T-cell (primary cell): ENCODE measurements around the gene KIF3A. TPM values are rescaled to one million over a fixed set of nuclear protein-coding genes. Genes with fewer than 3 reads are reported as not detected.
A peak's percentile ranks its signal among the peaks of the same experiment; 100 is the strongest.

Source experiments
- ATAC-seq, 4 experiments: fragments of 200-7000 bp in 3 of 4; fragments of 150-1000 bp in 1 of 4; cut with Tn5 transposase; replicated peaks in 1 of 4; 1 replicate in 3 of 4; 2 replicates in 1 of 4; pipeline ENCODE4 v1.10.0; 2021; ENCODE audit warnings: moderate library complexity in 3 of 4, mild to moderate bottlenecking in 2 of 4, moderate number of reproducible peaks in 1 of 4
- CTCF ChIA-PET, 2 donors: fragments of 300-600 bp; sonication (Branson Sonifier 250); formaldehyde crosslinking; loops; one replicate each; lab custom pipeline; 2022; ENCODE audit warnings: antibody characterized with exemption in 2 of 2; lab: Charles Lee
- POLR2A ChIA-PET, 2 donors: fragments of 300-600 bp; sonication (Branson Sonifier 250); formaldehyde crosslinking; loops; one replicate each; lab custom pipeline; 2022; ENCODE audit warnings: antibody characterized with exemption in 2 of 2; lab: Charles Lee
- DNase-seq, 35 experiments: peaks; one replicate each; pipeline versions ENCODE4 v3.0.0 to v3.0.0-alpha.2; 2013 to 2023
- H3K27ac ChIP-seq: one replicate; pipeline ENCODE4 v1.5.1; 2013; ENCODE audit warnings: low read length
- H3K27me3 ChIP-seq, 2 experiments: replicated peaks in 1 of 2; 1 replicate in 1 of 2; 2 replicates in 1 of 2; pipeline versions ENCODE4 v1.6.1 to v1.7.0; 2013; ENCODE audit warnings: low read length in 1 of 2, mixed read lengths in 1 of 2; ENCODE audit not compliant: control insufficient read depth in 2 of 2, insufficient read depth in 2 of 2; ENCODE audit errors: extremely low read depth in 1 of 2
- H3K36me3 ChIP-seq, 2 donors: 1 replicate in 1 of 2; 2 replicates in 1 of 2; pipeline versions ENCODE4 v1.6.1 to v1.7.0; 2013; ENCODE audit warnings: low read length in 1 of 2; ENCODE audit not compliant: control insufficient read depth in 2 of 2, insufficient read depth in 1 of 2; ENCODE audit errors: extremely low read depth in 1 of 2
- H3K4me1 ChIP-seq, 2 experiments: 1 replicate in 1 of 2; 2 replicates in 1 of 2; pipeline versions ENCODE4 v1.6.1 to v1.7.0; 2013; ENCODE audit warnings: low read length in 2 of 2, mixed read lengths in 1 of 2; ENCODE audit not compliant: insufficient read depth in 2 of 2, control insufficient read depth in 1 of 2; ENCODE audit errors: extremely low read depth in 1 of 2
- H3K4me3 ChIP-seq, 2 donors: 1 replicate in 1 of 2; 2 replicates in 1 of 2; pipeline versions ENCODE4 v1.5.1 to v1.7.0; 2013; ENCODE audit warnings: mild to moderate bottlenecking in 2 of 2, low read length in 1 of 2, moderate library complexity in 1 of 2; ENCODE audit not compliant: control insufficient read depth in 1 of 2; ENCODE audit errors: extremely low read depth in 1 of 2
- H3K9me3 ChIP-seq: 2 replicates; pipeline ENCODE4 v1.7.0; 2013
- H3K27ac Mint-ChIP-seq, 2 donors: one replicate each; pipeline ENCODE4 v1.8.0; 2020 to 2021; ENCODE audit warnings: mild to moderate bottlenecking in 2 of 2, mixed read lengths in 2 of 2
- H3K27me3 Mint-ChIP-seq, 2 donors: one replicate each; pipeline ENCODE4 v1.8.0; 2021 to 2022; ENCODE audit warnings: mixed read lengths in 2 of 2
- H3K36me3 Mint-ChIP-seq: one replicate; pipeline ENCODE4 v1.8.0; 2021; ENCODE audit warnings: mixed read lengths
- H3K4me1 Mint-ChIP-seq, 3 donors: one replicate each; pipeline ENCODE4 v1.8.0; 2020 to 2022; ENCODE audit warnings: mixed read lengths in 3 of 3, mild to moderate bottlenecking in 1 of 3
- H3K4me3 Mint-ChIP-seq, 3 donors: one replicate each; pipeline ENCODE4 v1.8.0; 2020 to 2022; ENCODE audit warnings: mild to moderate bottlenecking in 3 of 3, mixed read lengths in 3 of 3, moderate library complexity in 3 of 3
- H3K9me3 Mint-ChIP-seq, 3 donors: one replicate each; pipeline ENCODE4 v1.8.0; 2020 to 2022; ENCODE audit warnings: mixed read lengths in 3 of 3
- WGBS: methylation state at CpG from one replicate; pipeline ENCODE4 v1.1.5; 2013; ENCODE audit warnings: missing lambda C conversion rate; ENCODE audit not compliant: insufficient coverage; 5-methylcytosine and 5-hydroxymethylcytosine counted together
- total RNA-seq, 35 experiments: library from RNA in 6 of 35; stranded (reverse) in 6 of 35; fragments of 120-200 nt in 1 of 35; gene quantifications; one replicate each; pipeline versions ENCODE4 v1.2.1 to v1.2.4 and lab custom pipeline; 2013 to 2026

Gene KIF3A
- total RNA-seq, 5 donors from 2014 or later (not counting 1 experiment from before 2014, with no cell fraction given), result 13.8 to 15.9 (median 15.2) TPM

- CTCF ChIA-PET, result interaction anchor here in 1 of 2 donors (0.7 kb wide), 1 partner anchor 41 kb away, joined by 3 read pairs; no protein-coding TSS in a partner anchor
- peaks cover 6 to 21% (median 20%) of the 10 kb centered on the region in 3 donors for H3K4me1 Mint-ChIP-seq
- DNase-seq, result peak in 1 of 35 experiments; percentile 4
These were observed 14.7 kb upstream of the KIF3A start for GRCh38 chr5:132751971-132752580.

GRCh38 chr5:132751444-132751843 is 14.1 kb upstream of the KIF3A start:
- H3K4me1 Mint-ChIP-seq, result peaks cover 6 to 22% (median 21%) of the 10 kb centered on the region in 3 donors

More at GRCh38 chr5:132751971-132752580, 14.7 kb upstream of the KIF3A start:
- Mint-ChIP-seq H3K27me3 (no peaks in the 10 kb centered on the region), H3K4me3 (no peak overlapping the region), H3K36me3 (peaks cover 20% of the 10 kb centered on the region), H3K27ac (peak overlapping the region in 1 of 2 donors; percentile 23), H3K9me3 (no peaks in the 10 kb centered on the region)
- POLR2A ChIA-PET, result interaction anchor here in 1 of 2 donors (0.5 kb wide), 1 partner anchor 1564 kb away, joined by 4 read pairs; no protein-coding TSS in a partner anchor
- Histone ChIP-seq H3K4me3 (no peak overlapping the region), H3K36me3 (peaks cover 3 to 7% of the 10 kb centered on the region in 2 donors), H3K9me3 (no peaks in the 10 kb centered on the region), H3K4me1 (peaks cover 0 to 7% of the 10 kb centered on the region in 2 experiments), H3K27me3 (no peaks in the 10 kb centered on the region), H3K27ac (no peak overlapping the region)
- 95% methylated on average over 5 of the region's 5 CpGs for WGBS
- no peak for ATAC-seq

GRCh38 chr5:132750471-132751230 is 13.3 kb upstream of the KIF3A start:
- peaks cover 4 to 13% of the 10 kb centered on the region in 2 experiments for H3K4me1 ChIP-seq
- WGBS, result 97% methylated on average over 6 of the region's 10 CpGs
- CTCF ChIA-PET, result interaction anchor here in 1 of 2 donors (0.5 to 0.6 kb wide), 2 partner anchors 24 to 69 kb away, joined by 3 to 6 read pairs; no protein-coding TSS in a partner anchor
- DNase-seq, result peak in 1 of 35 experiments; percentile 0
- no peak for ATAC-seq
- Mint-ChIP-seq H3K27ac (peak overlapping the region in 1 of 2 donors; percentile 28), H3K4me1 (peaks cover 6 to 22% (median 21%) of the 10 kb centered on the region in 3 donors), H3K9me3 (no peaks in the 10 kb centered on the region), H3K4me3 (no peak overlapping the region), H3K27me3 (no peaks in the 10 kb centered on the region), H3K36me3 (peaks cover 20% of the 10 kb centered on the region)
- no peaks in the 10 kb centered on the region for H3K9me3 ChIP-seq
- no peak overlapping the region for H3K4me3 ChIP-seq
- H3K36me3 ChIP-seq, result peaks cover 3 to 7% of the 10 kb centered on the region in 2 donors
- no peak overlapping the region for H3K27ac ChIP-seq
- no peaks in the 10 kb centered on the region for H3K27me3 ChIP-seq
- POLR2A ChIA-PET, result interaction anchor here (0.5 to 0.7 kb wide), 2 partner anchors 51 to 124 kb away, joined by 5 to 8 read pairs; no protein-coding TSS in a partner anchor

More at GRCh38 chr5:132751444-132751843, 14.1 kb upstream of the KIF3A start:
- DNase-seq, result peak in 1 of 35 experiments; percentile 32
- no peaks in the 10 kb centered on the region for H3K27me3 ChIP-seq
- Mint-ChIP-seq H3K27me3 (no peaks in the 10 kb centered on the region), H3K9me3 (no peaks in the 10 kb centered on the region), H3K27ac (peak overlapping the region in 1 of 2 donors; percentile 23), H3K36me3 (peaks cover 20% of the 10 kb centered on the region), H3K4me3 (no peak overlapping the region)
- H3K27ac ChIP-seq, result no peak overlapping the region
- 36% methylated on average over 5 of the region's 7 CpGs for WGBS
- H3K9me3 ChIP-seq, result no peaks in the 10 kb centered on the region
- no peak overlapping the region for H3K4me3 ChIP-seq
- peaks cover 3 to 7% of the 10 kb centered on the region in 2 donors for H3K36me3 ChIP-seq
- H3K4me1 ChIP-seq, result peaks cover 4 to 13% of the 10 kb centered on the region in 2 experiments
- ATAC-seq, result no peak
- POLR2A ChIA-PET, result interaction anchor here in 1 of 2 donors (0.7 kb wide), 1 partner anchor 123 kb away, joined by 8 read pairs; no protein-coding TSS in a partner anchor
- CTCF ChIA-PET, result no interaction called here

- Histone ChIP-seq H3K27me3 (no peaks in the 10 kb centered on the region), H3K4me3 (no peak overlapping the region), H3K36me3 (peaks cover 3 to 7% of the 10 kb centered on the region in 2 donors), H3K9me3 (no peaks in the 10 kb centered on the region), H3K27ac (no peak overlapping the region), H3K4me1 (peaks cover 4 to 13% of the 10 kb centered on the region in 2 experiments)
- Mint-ChIP-seq H3K9me3 (no peaks in the 10 kb centered on the region), H3K27me3 (no peaks in the 10 kb centered on the region), H3K4me3 (peak overlapping the region in 1 of 3 donors; percentile 22), H3K36me3 (peaks cover 20% of the 10 kb centered on the region), H3K27ac (peak overlapping the region in 1 of 2 donors; percentile 76), H3K4me1 (peaks cover 6 to 22% (median 21%) of the 10 kb centered on the region in 3 donors)
- ChIA-PET CTCF (no interaction called here), POLR2A (no interaction called here)
- WGBS, result no CpG with 5 or more reads among the region's 2 CpGs
- peak in 1 of 35 experiments; percentile 1 for DNase-seq
- ATAC-seq, result no peak
These were observed 12.2 kb upstream of the KIF3A start for GRCh38 chr5:132749506-132749905.

DNA sequence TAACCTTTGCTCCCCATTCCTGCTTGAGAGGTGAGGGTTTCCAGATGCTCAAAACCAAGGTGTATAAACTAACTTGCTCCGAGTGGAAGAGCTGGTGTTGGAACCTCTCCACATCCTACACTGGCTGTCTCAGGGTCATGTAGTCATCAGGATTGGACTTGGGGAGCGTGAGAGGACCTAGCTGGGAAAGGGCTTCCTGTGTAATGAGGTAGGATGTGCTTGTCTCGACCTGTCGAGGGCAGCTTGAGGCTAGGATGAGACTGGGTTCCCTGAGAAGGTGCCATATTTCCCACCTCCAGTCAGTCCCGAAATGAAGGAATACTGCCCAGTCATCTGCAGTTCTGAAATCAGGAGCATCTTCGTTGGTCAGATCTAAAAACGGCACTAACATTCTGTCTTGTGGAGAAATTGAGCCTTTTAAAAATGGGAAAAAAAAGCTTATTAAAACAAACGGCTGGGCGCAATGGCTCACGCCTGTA is 11.2 kb upstream of the KIF3A start:
- ATAC-seq, result no peak
- H3K27me3 ChIP-seq, result peaks cover 0 to 2% of the 10 kb centered on the region in 2 experiments
- Mint-ChIP-seq H3K27me3 (no peaks in the 10 kb centered on the region), H3K9me3 (no peaks in the 10 kb centered on the region), H3K36me3 (peaks cover 19% of the 10 kb centered on the region), H3K27ac (peak overlapping the region; percentile 50 to 76), H3K4me3 (peak overlapping the region; percentile 65 to 74 (median 71)), H3K4me1 (peaks cover 6 to 21% (median 21%) of the 10 kb centered on the region in 3 donors)
- peaks cover 0 to 5% of the 10 kb centered on the region in 2 donors for H3K36me3 ChIP-seq
- no peaks in the 10 kb centered on the region for H3K9me3 ChIP-seq
- no peak for DNase-seq
- WGBS, result 100% methylated on average over 3 of the region's 10 CpGs
- peaks cover 4 to 13% of the 10 kb centered on the region in 2 experiments for H3K4me1 ChIP-seq
- POLR2A ChIA-PET, result no interaction called here
- no peak overlapping the region for H3K27ac ChIP-seq
- no peak overlapping the region for H3K4me3 ChIP-seq
- CTCF ChIA-PET, result interaction anchor here in 1 of 2 donors (1.1 kb wide), 1 partner anchor 54 kb away, joined by 3 read pairs; no protein-coding TSS in a partner anchor
